ENCODE measurements around the gene ROBO2. TPM values are rescaled to one million over a fixed set of nuclear protein-coding genes. Genes with fewer than 3 reads are reported as not detected.

The ROBO2 gene
- total and polyA plus RNA-seq, 4 donors, result 0.30 to 72.4 (median 3.3) TPM

DNA sequence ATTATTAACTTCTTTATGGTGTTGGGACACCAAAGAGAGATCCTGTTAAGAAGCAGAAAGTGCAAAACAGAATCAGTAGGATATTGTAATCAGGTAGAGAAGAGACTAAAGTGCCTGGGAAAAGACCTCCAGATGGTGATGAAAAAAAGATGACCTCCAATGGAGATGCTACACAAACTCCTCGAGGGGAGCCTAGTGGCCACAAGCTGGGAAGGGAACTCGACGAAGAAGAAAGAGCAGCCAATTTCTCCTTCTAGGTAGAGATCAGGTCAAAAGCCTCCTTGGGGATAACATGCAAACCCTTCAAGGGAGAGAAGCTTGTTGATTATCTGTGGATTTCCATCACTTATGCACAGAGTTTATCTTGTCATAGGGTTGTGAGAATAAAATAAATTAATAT is 647.6 kb downstream of the ROBO2 start:
- H3K9ac ChIP-seq (ENCODE audit: insufficient read depth in 1 of 2, low read length in 2 of 2), result no peak overlapping the region
- H3K9me3 ChIP-seq (ENCODE audit: control insufficient read depth in 4 of 4, insufficient read depth in 3 of 4, low read length in 3 of 4), result peaks cover 0 to 4% (median 0%) of the 10 kb centered on the region in 4 donors
- no peak for ATAC-seq (ENCODE audit: insufficient read depth, low FRiP score)
- H3K36me3 ChIP-seq (ENCODE audit: control insufficient read depth in 4 of 4, insufficient read depth in 4 of 4, low read length in 4 of 4), result no peaks in the 10 kb centered on the region
- 42 to 54% methylated on average over 3 of the region's 3 CpGs for WGBS, 2 donors
- peaks cover 0 to 2% (median 0%) of the 10 kb centered on the region in 3 donors for H3K27me3 ChIP-seq (ENCODE audit: control insufficient read depth in 3 of 3, insufficient read depth in 3 of 3, low read length in 2 of 3)
- H3K27ac ChIP-seq (ENCODE audit: low read depth in 1 of 2, low read length in 1 of 2), result no peak overlapping the region
- peaks cover 0 to 6% (median 0%) of the 10 kb centered on the region in 5 donors for H3K4me1 ChIP-seq (ENCODE audit: control insufficient read depth in 5 of 5, insufficient read depth in 5 of 5, low read length in 5 of 5)
- H3K4me3 ChIP-seq, result no peak overlapping the region
- no peak for DNase-seq
- no peak for TF ChIP-seq CTCF (IDR thresholded peaks at IDR 0.05; ENCODE audit: control extremely low read depth, extremely low read depth)

DNA sequence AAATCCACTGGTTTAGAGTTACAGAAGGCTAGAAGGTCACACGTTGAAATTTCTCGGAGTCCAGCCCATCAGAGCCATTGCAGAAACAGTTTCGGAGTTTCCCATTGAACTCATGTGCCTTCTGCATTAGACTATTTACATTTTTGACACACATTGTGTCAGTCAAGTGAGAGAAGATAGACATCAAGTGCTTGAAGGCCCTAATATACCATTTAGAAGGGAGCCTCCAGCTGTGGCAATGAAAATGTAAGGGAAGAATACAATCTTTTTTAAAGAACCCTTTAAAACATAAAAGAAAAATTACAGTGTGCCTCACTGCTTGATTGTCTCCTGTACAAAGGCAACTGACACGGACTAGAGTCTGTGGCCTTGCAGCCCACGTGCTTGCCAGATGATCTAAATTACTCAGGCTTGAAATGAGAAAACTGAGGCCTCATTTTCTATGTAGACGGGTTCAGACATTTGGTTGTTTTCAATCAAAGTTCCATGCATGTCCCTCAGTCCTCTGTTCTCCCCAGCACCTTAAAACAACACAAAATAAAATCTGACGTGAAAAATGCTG is 650.5 kb downstream of the ROBO2 start:
- no peak for ATAC-seq (ENCODE audit: insufficient read depth, low FRiP score)
- H3K27me3 ChIP-seq (ENCODE audit: control insufficient read depth in 3 of 3, insufficient read depth in 3 of 3, low read length in 2 of 3), result peaks cover 0 to 2% (median 0%) of the 10 kb centered on the region in 3 donors
- H3K36me3 ChIP-seq (ENCODE audit: control insufficient read depth in 4 of 4, insufficient read depth in 4 of 4, low read length in 4 of 4), result no peaks in the 10 kb centered on the region
- no peak overlapping the region for H3K27ac ChIP-seq (ENCODE audit: low read depth in 1 of 2, low read length in 1 of 2)
- no peak for DNase-seq
- TF ChIP-seq CTCF (IDR thresholded peaks at IDR 0.05; ENCODE audit: control extremely low read depth, extremely low read depth), result no peak
- no peak overlapping the region for H3K4me3 ChIP-seq
- H3K9ac ChIP-seq (ENCODE audit: insufficient read depth in 1 of 2, low read length in 2 of 2), result no peak overlapping the region
- peaks cover 0 to 6% (median 0%) of the 10 kb centered on the region in 5 donors for H3K4me1 ChIP-seq (ENCODE audit: control insufficient read depth in 5 of 5, insufficient read depth in 5 of 5, low read length in 5 of 5)
- 81 to 85% methylated on average over 7 of the region's 7 CpGs for WGBS, 2 donors
- no peaks in the 10 kb centered on the region for H3K9me3 ChIP-seq (ENCODE audit: control insufficient read depth in 4 of 4, insufficient read depth in 3 of 4, low read length in 3 of 4)

- peaks cover 0 to 6% (median 0%) of the 10 kb centered on the region in 5 donors for H3K4me1 ChIP-seq (ENCODE audit: control insufficient read depth in 5 of 5, insufficient read depth in 5 of 5, low read length in 5 of 5)
- TF ChIP-seq CTCF (IDR thresholded peaks at IDR 0.05; ENCODE audit: control extremely low read depth, extremely low read depth), result no peak
- DNase-seq, result no peak
- H3K4me3 ChIP-seq, result no peak overlapping the region
- no peaks in the 10 kb centered on the region for H3K36me3 ChIP-seq (ENCODE audit: control insufficient read depth in 4 of 4, insufficient read depth in 4 of 4, low read length in 4 of 4)
- no peak overlapping the region for H3K27ac ChIP-seq (ENCODE audit: low read depth in 1 of 2, low read length in 1 of 2)
- H3K9me3 ChIP-seq (ENCODE audit: control insufficient read depth in 4 of 4, insufficient read depth in 3 of 4, low read length in 3 of 4), result peaks cover 0 to 4% (median 0%) of the 10 kb centered on the region in 4 donors
- WGBS, 2 donors, result 76 to 81% methylated on average over 2 of the region's 2 CpGs
- ATAC-seq (ENCODE audit: insufficient read depth, low FRiP score), result no peak
- H3K9ac ChIP-seq (ENCODE audit: insufficient read depth in 1 of 2, low read length in 2 of 2), result no peak overlapping the region
- no peaks in the 10 kb centered on the region for H3K27me3 ChIP-seq (ENCODE audit: control insufficient read depth in 3 of 3, insufficient read depth in 3 of 3, low read length in 2 of 3)
Measured at GRCh38 chr3:77693147-77693546, 653.2 kb downstream of the ROBO2 start.
